ENCODE measurements around the gene P2RX4. TPM values are rescaled to one million over a fixed set of nuclear protein-coding genes. Genes with fewer than 3 reads are reported as not detected.

Gene P2RX4
- total and polyA plus RNA-seq, 2 donors (not counting 1 experiment from before 2014, with no cell fraction given): 30.4 to 31.9 TPM

- Histone ChIP-seq H3K36me3 (replicated peaks in 1 of 2; ENCODE audit: control extremely low read depth in 1 of 2, control insufficient read depth in 1 of 2, extremely low read depth in 1 of 2, insufficient read depth in 2 of 2, low read length in 1 of 2) (peaks cover 0 to 6% of the 10 kb centered on the region in 2 experiments), H3K79me2 (ENCODE audit: control insufficient read depth, insufficient read depth, low read length) (no peaks in the 10 kb centered on the region), H3K4me2 (replicated peaks; ENCODE audit: low read depth, low read length, poor library complexity, severe bottlenecking) (no peak overlapping the region), H3K27ac (ENCODE audit: low read length in 2 of 2) (no peak overlapping the region), H2AFZ (ENCODE audit: insufficient read depth, low read depth, low read length, poor library complexity, severe bottlenecking) (no peak overlapping the region), H3K27me3 (replicated peaks in 1 of 4; ENCODE audit: control extremely low read depth in 1 of 4, control insufficient read depth in 3 of 4, insufficient read depth in 4 of 4, low read length in 3 of 4) (no peaks in the 10 kb centered on the region), H3K9ac (ENCODE audit: low read length) (no peak overlapping the region), H3K4me1 (ENCODE audit: control insufficient read depth in 2 of 2, insufficient read depth in 2 of 2, low read length in 2 of 2) (peaks cover 11 to 22% of the 10 kb centered on the region in 2 donors), H4K20me1 (ENCODE audit: control insufficient read depth, insufficient read depth, low read length, poor library complexity, severe bottlenecking) (no peaks in the 10 kb centered on the region), H3K4me3 (ENCODE audit: control extremely low read depth in 1 of 5, extremely low read depth in 1 of 5, insufficient read depth in 1 of 5, low read depth in 2 of 5, low read length in 4 of 5) (no peak overlapping the region), H3K9me3 (ENCODE audit: control extremely low read depth in 1 of 3, control insufficient read depth in 2 of 3, insufficient read depth in 1 of 3, low read length in 2 of 3) (no peaks in the 10 kb centered on the region)
- DNase-seq (no peak), ATAC-seq (ENCODE audit: low read depth) (no peak)
- ChIA-PET POLR2A (no interaction called here), CTCF (interaction anchor here (1.0 kb wide), 1 partner anchor 23 kb away, joined by 3 read pairs; no protein-coding TSS in a partner anchor)
- intact Hi-C loops (cut with micrococcal nuclease): no loop called here
- H3K4me1 Mint-ChIP-seq: peaks cover 13% of the 10 kb centered on the region
- TF ChIP-seq CTCF (IDR thresholded peaks at IDR 0.05): no peak
- TF ChIP-seq EZH2 (IDR thresholded peaks at IDR 0.05; ENCODE audit: borderline replicate concordance, insufficient read depth, low read depth, low read length, poor library complexity, severe bottlenecking): no peak
- H3K4me3 Mint-ChIP-seq: no peak overlapping the region
- no peaks in the 10 kb centered on the region for H3K9me3 Mint-ChIP-seq (ENCODE audit: insufficient read depth)
- H3K27ac Mint-ChIP-seq: peak overlapping the region; percentile 63
- WGBS (ENCODE audit: insufficient coverage): 97% methylated on average over 15 of the region's 16 CpGs
- no peaks in the 10 kb centered on the region for H3K27me3 Mint-ChIP-seq
Measured at GRCh38 chr12:121246893-121247557, 37.1 kb downstream of the P2RX4 start.

- TF ChIP-seq EZH2 (IDR thresholded peaks at IDR 0.05; ENCODE audit: borderline replicate concordance, insufficient read depth, low read depth, low read length, poor library complexity, severe bottlenecking): no peak
- no peak for TF ChIP-seq CTCF (IDR thresholded peaks at IDR 0.05)
- Mint-ChIP-seq H3K9me3 (ENCODE audit: insufficient read depth) (peaks cover 4% of the 10 kb centered on the region), H3K4me1 (peaks cover 13% of the 10 kb centered on the region), H3K27me3 (no peaks in the 10 kb centered on the region), H3K4me3 (peak overlapping the region; percentile 80), H3K27ac (peak overlapping the region; percentile 92)
- 62% methylated on average over 20 of the region's 22 CpGs for WGBS (ENCODE audit: insufficient coverage)
- ATAC-seq (ENCODE audit: low read depth): peak; percentile 93
- intact Hi-C loops (cut with micrococcal nuclease): no loop called here
- Histone ChIP-seq H3K27me3 (replicated peaks in 1 of 4; ENCODE audit: control extremely low read depth in 1 of 4, control insufficient read depth in 3 of 4, insufficient read depth in 4 of 4, low read length in 3 of 4) (no peaks in the 10 kb centered on the region), H3K4me3 (ENCODE audit: control extremely low read depth in 1 of 5, extremely low read depth in 1 of 5, insufficient read depth in 1 of 5, low read depth in 2 of 5, low read length in 4 of 5) (no peak overlapping the region), H3K9me3 (ENCODE audit: control extremely low read depth in 1 of 3, control insufficient read depth in 2 of 3, insufficient read depth in 1 of 3, low read length in 2 of 3) (no peaks in the 10 kb centered on the region), H3K79me2 (ENCODE audit: control insufficient read depth, insufficient read depth, low read length) (no peaks in the 10 kb centered on the region), H3K36me3 (replicated peaks in 1 of 2; ENCODE audit: control extremely low read depth in 1 of 2, control insufficient read depth in 1 of 2, extremely low read depth in 1 of 2, insufficient read depth in 2 of 2, low read length in 1 of 2) (peaks cover 0 to 14% of the 10 kb centered on the region in 2 experiments), H2AFZ (ENCODE audit: insufficient read depth, low read depth, low read length, poor library complexity, severe bottlenecking) (peak overlapping the region; percentile 54), H4K20me1 (ENCODE audit: control insufficient read depth, insufficient read depth, low read length, poor library complexity, severe bottlenecking) (no peaks in the 10 kb centered on the region), H3K9ac (ENCODE audit: low read length) (peak overlapping the region; percentile 23), H3K4me2 (replicated peaks; ENCODE audit: low read depth, low read length, poor library complexity, severe bottlenecking) (peak overlapping the region; percentile 55), H3K27ac (ENCODE audit: low read length in 2 of 2) (peak overlapping the region; percentile 38 to 45), H3K4me1 (ENCODE audit: control insufficient read depth in 2 of 2, insufficient read depth in 2 of 2, low read length in 2 of 2) (peaks cover 11 to 22% of the 10 kb centered on the region in 2 donors)
- CTCF ChIA-PET: interaction anchor here (0.5 to 1.0 kb wide), 2 partner anchors 9 to 66 kb away, joined by 3 to 4 read pairs; no protein-coding TSS in a partner anchor
- POLR2A ChIA-PET: interaction anchor here (0.5 to 0.9 kb wide), 2 partner anchors 9 to 24 kb away, joined by 3 to 5 read pairs; no protein-coding TSS in a partner anchor
- peak; percentile 62 for DNase-seq
Measured at GRCh38 chr12:121248622-121249021, 38.7 kb downstream of the P2RX4 start.

All from B cell (primary cell).